Activated CD8-positive, alpha-beta memory T cell treated with anti-CD3 and anti-CD28 coated beads, Interleukin-2, amount 10 ng/mL, durations not matched to agents 7 days and 5 days (primary cell): ENCODE measurements around the gene AMPD1. TPM values are rescaled to one million over a fixed set of nuclear protein-coding genes. Genes with fewer than 3 reads are reported as not detected.

ENCODE experiments used
- ATAC-seq: fragments of 150-1000 bp; cut with Tn5 transposase; one replicate; pipeline ENCODE4 v1.10.0; 2021; ENCODE audit warnings: moderate library complexity
- CTCF ChIA-PET: fragments of 350-600 bp; sonication (Branson Sonifier 250); formaldehyde crosslinking; loops from one replicate; lab custom pipeline; 2021; ENCODE audit warnings: antibody characterized with exemption; lab: Charles Lee
- DNase-seq: peaks from one replicate; pipeline ENCODE4 v3.0.0-alpha.2; 2020
- H3K27ac Mint-ChIP-seq: one replicate; pipeline ENCODE4 v1.8.0; 2021; ENCODE audit warnings: mild to moderate bottlenecking, mixed read lengths
- H3K27me3 Mint-ChIP-seq: one replicate; pipeline ENCODE4 v1.8.0; 2021; ENCODE audit warnings: mixed read lengths
- H3K36me3 Mint-ChIP-seq: one replicate; pipeline ENCODE4 v1.8.0; 2021; ENCODE audit warnings: mild to moderate bottlenecking, mixed read lengths
- H3K4me1 Mint-ChIP-seq: one replicate; pipeline ENCODE4 v1.8.0; 2021; ENCODE audit warnings: mixed read lengths
- H3K4me3 Mint-ChIP-seq: one replicate; pipeline ENCODE4 v1.8.0; 2021; ENCODE audit warnings: mild to moderate bottlenecking, moderate library complexity, mixed read lengths
- H3K9me3 Mint-ChIP-seq: one replicate; pipeline ENCODE4 v1.8.0; 2022; ENCODE audit warnings: low read depth, mixed read lengths
- total RNA-seq, 2 experiments: library from RNA; stranded (reverse); gene quantifications; one replicate each; pipeline ENCODE4 v1.2.3, GENCODE V29; 2021

Gene AMPD1
- total RNA-seq, 2 experiments from 2014 or later = not detected

DNA sequence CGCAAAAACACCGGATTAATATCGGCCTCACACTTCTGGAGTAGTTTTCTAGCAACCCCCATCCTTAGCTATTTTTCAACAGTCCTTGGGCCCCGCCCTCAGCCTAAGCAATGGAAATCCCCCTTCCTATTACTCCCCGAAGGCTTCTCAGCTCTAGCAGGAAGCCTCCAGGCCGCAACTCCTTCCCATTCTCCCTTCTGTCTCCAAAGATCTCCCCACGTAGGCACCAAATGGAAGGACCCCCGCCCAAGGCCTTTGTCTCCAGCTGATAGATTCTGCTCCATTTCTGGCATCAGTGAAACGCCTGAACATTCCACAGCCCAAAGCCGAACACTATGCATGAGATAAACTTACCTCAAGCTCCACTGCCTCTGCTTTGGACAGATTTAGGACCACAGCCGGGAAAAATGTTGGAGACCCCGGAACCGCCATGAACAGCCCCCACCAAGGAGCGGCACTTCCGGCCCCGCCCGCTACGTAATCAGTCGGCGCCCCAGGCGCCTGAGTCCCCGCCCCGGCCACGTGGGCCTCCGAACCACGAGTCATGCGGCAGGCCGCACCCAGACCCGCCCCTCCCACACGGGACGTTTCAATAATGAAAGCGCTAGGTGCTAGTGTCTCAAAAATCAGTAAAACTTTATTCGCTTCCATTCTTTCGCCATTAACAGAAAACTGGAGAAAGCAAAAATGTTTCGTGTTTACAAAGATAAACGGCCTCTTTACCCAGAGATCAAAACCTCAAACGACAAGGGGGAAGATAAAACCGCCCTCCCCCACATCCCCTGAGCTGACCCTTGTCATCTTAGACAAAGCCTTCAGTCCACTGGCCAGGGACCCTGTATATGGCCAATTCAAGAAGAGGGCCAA, 21.2 kb upstream of the AMPD1 start, which contains the start of gene NRAS:
NRAS (minus strand) TSS at position 468 of the 867 bp plus-strand sequence. CDS start 611 bp downstream, outside the sequence.
- Mint-ChIP-seq H3K36me3 (peaks cover 65% of the 10 kb centered on the region), H3K4me1 (peaks cover 17% of the 10 kb centered on the region), H3K4me3 (peak within 1 kb of the TSS; percentile 98), H3K9me3 (no peaks in the 10 kb centered on the region), H3K27ac (peak within 1 kb of the TSS; percentile 96), H3K27me3 (no peaks in the 10 kb centered on the region)
- peak; percentile 97 for DNase-seq
- peak; percentile 96 for ATAC-seq
- CTCF ChIA-PET = interaction anchor here (1.2 to 2.0 kb wide), 5 partner anchors 11 to 370 kb away, joined by 3 to 8 read pairs (median 5); partner anchors contain the start of genes CSDE1 and DENND2C

GRCh38 chr1:114715952-114716303, 20.6 kb upstream of the AMPD1 start:
- ATAC-seq (no peak), DNase-seq (no peak)
- Mint-ChIP-seq H3K4me1 (peaks cover 17% of the 10 kb centered on the region), H3K9me3 (no peaks in the 10 kb centered on the region), H3K27ac (peak overlapping the region; percentile 96), H3K4me3 (peak overlapping the region; percentile 98), H3K27me3 (no peaks in the 10 kb centered on the region), H3K36me3 (peaks cover 60% of the 10 kb centered on the region)
- CTCF ChIA-PET = interaction anchor here (1.2 to 2.0 kb wide), 5 partner anchors 10 to 369 kb away, joined by 3 to 8 read pairs (median 5); partner anchors contain the start of genes CSDE1 and DENND2C

DNA sequence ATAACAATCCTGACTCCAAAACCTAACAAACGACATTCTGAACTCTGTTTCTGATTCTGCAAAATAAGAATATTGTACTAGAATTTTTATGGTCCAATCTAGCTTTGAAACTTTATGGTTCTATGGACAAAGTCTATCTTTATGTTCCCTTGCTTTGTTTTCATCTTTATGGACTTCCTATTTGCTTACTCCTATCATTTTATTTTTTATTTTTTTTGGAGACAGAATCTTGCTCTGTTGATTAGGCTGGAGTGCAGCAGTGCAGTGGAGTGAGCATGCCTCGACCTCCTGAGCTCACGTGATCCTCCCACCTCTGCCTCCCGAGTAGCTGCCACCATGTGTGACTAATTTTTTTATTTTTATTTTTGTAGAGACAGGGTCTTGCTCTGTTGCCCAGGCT, 17.6 kb upstream of the AMPD1 start:
- DNase-seq = no peak
- H3K4me1 Mint-ChIP-seq = peaks cover 17% of the 10 kb centered on the region
- no peak for ATAC-seq
- no peak overlapping the region for H3K4me3 Mint-ChIP-seq
- H3K27ac Mint-ChIP-seq = no peak overlapping the region
- H3K36me3 Mint-ChIP-seq = peaks cover 56% of the 10 kb centered on the region
- CTCF ChIA-PET = interaction anchor here (1.0 kb wide), 1 partner anchor 42 kb away, joined by 3 read pairs; no protein-coding TSS in a partner anchor
- H3K9me3 Mint-ChIP-seq = no peaks in the 10 kb centered on the region
- H3K27me3 Mint-ChIP-seq = no peaks in the 10 kb centered on the region

GRCh38 chr1:114710360-114710759, 15.0 kb upstream of the AMPD1 start:
- CTCF ChIA-PET = no interaction called here
- no peak for DNase-seq
- no peak for ATAC-seq
- no peaks in the 10 kb centered on the region for H3K9me3 Mint-ChIP-seq
- no peak overlapping the region for H3K4me3 Mint-ChIP-seq
- H3K36me3 Mint-ChIP-seq = peaks cover 55% of the 10 kb centered on the region
- no peaks in the 10 kb centered on the region for H3K27me3 Mint-ChIP-seq
- H3K4me1 Mint-ChIP-seq = peaks cover 8% of the 10 kb centered on the region
- H3K27ac Mint-ChIP-seq = no peak overlapping the region

- Mint-ChIP-seq H3K4me3 (no peak overlapping the region), H3K27me3 (no peaks in the 10 kb centered on the region), H3K36me3 (peaks cover 47% of the 10 kb centered on the region), H3K27ac (no peak overlapping the region), H3K4me1 (no peaks in the 10 kb centered on the region), H3K9me3 (no peaks in the 10 kb centered on the region)
- ATAC-seq (no peak), DNase-seq (no peak)
- CTCF ChIA-PET = interaction anchor here (0.6 kb wide), 1 partner anchor 332 kb away, joined by 4 read pairs; no protein-coding TSS in a partner anchor
These were observed 12.3 kb upstream of the AMPD1 start for GRCh38 chr1:114707604-114708003.

DNA sequence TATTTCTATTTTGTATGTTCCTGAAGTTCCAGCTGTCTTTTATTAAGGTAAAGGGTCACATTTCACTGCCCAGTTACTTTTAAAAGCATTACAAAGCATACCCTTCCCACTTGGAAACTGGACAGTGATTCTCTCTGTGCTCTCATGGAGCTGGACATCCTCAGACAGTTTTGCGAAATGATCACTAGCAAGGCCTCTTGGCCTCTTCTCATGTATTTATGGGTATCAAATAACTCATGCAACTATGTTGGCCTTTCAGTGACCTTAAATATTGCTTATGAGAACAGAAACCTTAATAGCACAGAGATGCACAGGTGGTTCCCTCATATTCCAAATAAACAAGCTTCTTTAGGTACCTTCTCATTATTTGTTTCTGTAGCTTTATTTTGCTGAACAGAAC, 7.9 kb upstream of the AMPD1 start:
- H3K9me3 Mint-ChIP-seq = no peaks in the 10 kb centered on the region
- no peak overlapping the region for H3K4me3 Mint-ChIP-seq
- H3K36me3 Mint-ChIP-seq = peaks cover 17% of the 10 kb centered on the region
- no peak for ATAC-seq
- H3K4me1 Mint-ChIP-seq = no peaks in the 10 kb centered on the region
- CTCF ChIA-PET = no interaction called here
- no peak for DNase-seq
- no peak overlapping the region for H3K27ac Mint-ChIP-seq
- H3K27me3 Mint-ChIP-seq = peaks cover 6% of the 10 kb centered on the region

GRCh38 chr1:114702737-114703136, 7.4 kb upstream of the AMPD1 start:
- H3K36me3 Mint-ChIP-seq = peaks cover 15% of the 10 kb centered on the region

GRCh38 chr1:114701931-114702330, 6.6 kb upstream of the AMPD1 start:
- no peaks in the 10 kb centered on the region for H3K4me1 Mint-ChIP-seq
- DNase-seq = no peak
- H3K9me3 Mint-ChIP-seq = no peaks in the 10 kb centered on the region
- no peak overlapping the region for H3K4me3 Mint-ChIP-seq
- ATAC-seq = no peak
- H3K27ac Mint-ChIP-seq = no peak overlapping the region
- peaks cover 7% of the 10 kb centered on the region for H3K36me3 Mint-ChIP-seq
- CTCF ChIA-PET = interaction anchor here (0.7 kb wide), 1 partner anchor 12 kb away, joined by 3 read pairs; no protein-coding TSS in a partner anchor
- H3K27me3 Mint-ChIP-seq = peaks cover 8% of the 10 kb centered on the region

More at GRCh38 chr1:114702737-114703136, 7.4 kb upstream of the AMPD1 start:
- CTCF ChIA-PET = interaction anchor here (0.7 kb wide), 1 partner anchor 13 kb away, joined by 3 read pairs; no protein-coding TSS in a partner anchor
- no peak for ATAC-seq
- H3K27ac Mint-ChIP-seq = no peak overlapping the region
- H3K4me3 Mint-ChIP-seq = no peak overlapping the region
- H3K27me3 Mint-ChIP-seq = peaks cover 6% of the 10 kb centered on the region
- no peaks in the 10 kb centered on the region for H3K4me1 Mint-ChIP-seq
- H3K9me3 Mint-ChIP-seq = no peaks in the 10 kb centered on the region
- DNase-seq = no peak

DNA sequence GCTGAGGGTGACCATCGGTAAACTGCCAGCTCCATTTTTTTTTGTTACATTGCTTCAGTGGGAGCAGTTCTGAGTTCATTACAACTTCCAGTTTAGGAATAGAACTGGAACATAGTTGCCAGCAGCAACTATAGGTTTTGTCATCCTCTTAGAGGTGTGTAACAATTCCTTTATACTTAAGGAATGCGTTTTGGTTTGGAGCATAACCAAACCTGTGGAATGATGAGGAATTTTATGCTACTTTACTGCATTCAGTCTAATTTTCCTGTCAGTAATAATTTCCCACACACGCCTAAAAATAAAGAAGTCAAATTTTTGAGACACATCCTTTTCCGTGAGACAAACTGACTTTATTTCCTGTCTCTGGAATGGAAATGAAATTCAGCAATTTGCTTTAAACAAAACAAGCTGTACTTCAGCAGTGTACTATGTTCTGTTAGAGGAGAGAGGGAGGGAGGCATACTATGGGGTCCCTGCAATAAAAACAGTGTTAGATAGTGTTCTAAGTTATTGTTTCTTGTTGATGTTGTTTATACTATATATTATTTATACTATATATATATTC, 4.8 kb upstream of the AMPD1 start:
- H3K27me3 Mint-ChIP-seq = peaks cover 13% of the 10 kb centered on the region
- DNase-seq = no peak
- CTCF ChIA-PET = no interaction called here
- no peaks in the 10 kb centered on the region for H3K9me3 Mint-ChIP-seq
- no peak for ATAC-seq
- peaks cover 1% of the 10 kb centered on the region for H3K36me3 Mint-ChIP-seq
- H3K4me1 Mint-ChIP-seq = no peaks in the 10 kb centered on the region
- H3K4me3 Mint-ChIP-seq = no peak overlapping the region
- no peak overlapping the region for H3K27ac Mint-ChIP-seq

DNA sequence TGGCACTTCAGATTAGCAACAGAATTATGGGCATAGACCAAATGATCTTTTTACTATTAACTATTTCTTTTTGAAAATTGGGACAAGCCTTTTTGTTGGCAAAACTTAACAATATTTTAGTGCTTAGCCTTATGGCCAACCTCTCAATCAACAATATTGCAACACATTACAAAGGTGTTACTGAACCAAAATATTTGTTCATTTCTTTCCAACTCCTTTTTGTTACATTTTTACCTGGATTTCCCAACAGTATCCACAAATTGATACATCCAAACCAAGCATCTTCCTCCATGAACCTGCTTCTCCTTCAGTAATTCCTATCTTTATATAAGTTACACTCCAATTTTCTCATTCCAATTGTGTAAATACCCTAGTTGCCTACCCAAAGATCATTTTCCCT, 1.5 kb upstream of the AMPD1 start:
- DNase-seq (no peak), ATAC-seq (no peak)
- Mint-ChIP-seq H3K4me1 (no peaks in the 10 kb centered on the region), H3K9me3 (no peaks in the 10 kb centered on the region), H3K27me3 (peaks cover 14% of the 10 kb centered on the region), H3K4me3 (no peak overlapping the region), H3K27ac (no peak overlapping the region), H3K36me3 (no peaks in the 10 kb centered on the region)
- CTCF ChIA-PET = no interaction called here

GRCh38 chr1:114694540-114695310, 621 bp downstream of the AMPD1 start:
- Mint-ChIP-seq H3K4me3 (no peak overlapping the region), H3K4me1 (no peaks in the 10 kb centered on the region), H3K27ac (no peak overlapping the region), H3K9me3 (no peaks in the 10 kb centered on the region), H3K36me3 (no peaks in the 10 kb centered on the region), H3K27me3 (peaks cover 14% of the 10 kb centered on the region)
- DNase-seq (no peak), ATAC-seq (no peak)
- CTCF ChIA-PET = interaction anchor here (1.1 kb wide), 1 partner anchor 347 kb away, joined by 4 read pairs; no protein-coding TSS in a partner anchor

- Mint-ChIP-seq H3K36me3 (no peaks in the 10 kb centered on the region), H3K9me3 (no peaks in the 10 kb centered on the region), H3K4me1 (no peaks in the 10 kb centered on the region), H3K27ac (no peak overlapping the region), H3K27me3 (peaks cover 20% of the 10 kb centered on the region), H3K4me3 (no peak overlapping the region)
- CTCF ChIA-PET = no interaction called here
- DNase-seq = no peak
- no peak for ATAC-seq
These were observed 2.4 kb downstream of the AMPD1 start for GRCh38 chr1:114692947-114693346.

DNA sequence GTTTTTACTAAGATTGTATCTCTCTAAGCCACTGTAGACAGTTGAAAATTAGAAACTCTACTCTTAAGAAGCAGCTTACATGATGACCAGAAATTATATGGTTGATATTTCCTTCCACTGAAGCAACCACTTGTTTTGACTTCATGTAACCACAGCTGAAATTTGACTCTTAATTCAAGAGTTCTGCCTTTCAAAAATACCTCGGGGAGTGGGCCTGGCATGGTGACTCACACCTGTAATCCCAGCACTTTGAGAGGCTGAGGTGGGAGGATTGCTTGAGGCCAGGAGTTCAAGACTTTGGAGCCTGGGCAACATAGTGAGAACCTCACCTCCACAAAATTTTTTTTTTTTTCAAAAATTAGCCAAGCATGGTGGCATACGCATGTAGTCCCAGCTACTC, 4.3 kb downstream of the AMPD1 start:
- Mint-ChIP-seq H3K27me3 (peaks cover 31% of the 10 kb centered on the region), H3K36me3 (no peaks in the 10 kb centered on the region)
- CTCF ChIA-PET = no interaction called here

More for the DNA sequence above, 4.3 kb downstream of the AMPD1 start:
- DNase-seq (no peak), ATAC-seq (no peak)
- no peaks in the 10 kb centered on the region for H3K9me3 Mint-ChIP-seq
- no peak overlapping the region for H3K4me3 Mint-ChIP-seq
- H3K4me1 Mint-ChIP-seq = no peaks in the 10 kb centered on the region
- no peak overlapping the region for H3K27ac Mint-ChIP-seq
